ENCODE measurements around the gene FHAD1. TPM values are rescaled to one million over a fixed set of nuclear protein-coding genes. Genes with fewer than 3 reads are reported as not detected.

FHAD1 gene
- total RNA-seq, 1 experiment from 2014 or later, result 3.5 TPM

- TF ChIP-seq REST (IDR thresholded peaks at IDR 0.05; ENCODE audit: low read depth), result no peak
Measured at GRCh38 chr1:15282038-15282437, 35.0 kb downstream of the FHAD1 start (continued).

- Histone ChIP-seq H3K9me2 (ENCODE audit: insufficient read depth) (no peaks in the 10 kb centered on the region), H3K9ac (ENCODE audit: low read length) (no peak overlapping the region), H3K4me1 (ENCODE audit: control insufficient read depth in 1 of 2, insufficient read depth in 2 of 2, low read length in 2 of 2) (peaks cover 0 to 10% of the 10 kb centered on the region in 2 experiments; a peak in 1 of 4 replicates), H3K79me2 (ENCODE audit: insufficient read depth, low read length) (no peaks in the 10 kb centered on the region), H2AFZ (ENCODE audit: low read depth, low read length, poor library complexity, severe bottlenecking) (no peak overlapping the region), H3K4me3 (replicated peaks in 1 of 2; ENCODE audit: low read depth in 1 of 2, low read length in 2 of 2) (no peak overlapping the region), H3K4me2 (ENCODE audit: low read length) (no peak overlapping the region), H3K27me3 (ENCODE audit: insufficient read depth, low read length) (no peaks in the 10 kb centered on the region), H4K20me1 (ENCODE audit: insufficient read depth) (no peaks in the 10 kb centered on the region), H3K27ac (ENCODE audit: low read depth, low read length) (no peak overlapping the region), H3K36me3 (ENCODE audit: control insufficient read depth in 1 of 2, insufficient read depth in 2 of 2, low read length in 2 of 2) (no peaks in the 10 kb centered on the region), H3K9me3 (ENCODE audit: control insufficient read depth in 1 of 2, insufficient read depth in 1 of 2, low read depth in 1 of 2, low read length in 2 of 2) (no peaks in the 10 kb centered on the region)
- no TSS peak for BruUV-seq (replicated peaks)
- ChIA-PET CTCF (no interaction called here), RAD21 (ENCODE audit: low non-redundant PET in 1 of 2, low total read pairs in 2 of 2, uncharacterized antibody in 2 of 2, unreplicated experiment in 2 of 2) (no interaction called here), POLR2A (interaction anchor here (0.6 kb wide), 1 partner anchor 144 kb away, joined by 3 read pairs; no protein-coding TSS in a partner anchor)
- ATAC-seq (no peak), DNase-seq (ENCODE audit: low read depth, low spot score) (no peak)
- no peak for TF ChIP-seq POLR2A (IDR thresholded peaks at IDR 0.05; ENCODE audit: borderline replicate concordance, extremely low read depth, insufficient read depth, insufficient read length)
- no peak for TF ChIP-seq JUND (IDR thresholded peaks at IDR 0.05)
- TF ChIP-seq REST (IDR thresholded peaks at IDR 0.05; ENCODE audit: low read depth), result no peak
- no peak for TF ChIP-seq SRF (IDR thresholded peaks at IDR 0.05; ENCODE audit: low read depth)
- TF ChIP-seq EZH2phosphoT487 (IDR thresholded peaks at IDR 0.05; ENCODE audit: borderline replicate concordance), result no peak
- TF ChIP-seq ZNF274 (IDR thresholded peaks at IDR 0.05; ENCODE audit: low read depth, low read length), result no peak
- TF ChIP-seq ELF1 (IDR thresholded peaks at IDR 0.05; ENCODE audit: borderline replicate concordance, low read depth), result no peak
- no peak for TF ChIP-seq SP1 (IDR thresholded peaks at IDR 0.05; ENCODE audit: low read depth)
- TF ChIP-seq EZH2 (IDR thresholded peaks at IDR 0.05), result no peak
- TF ChIP-seq CTCF (IDR thresholded peaks at IDR 0.05 in 2 of 3, conservative IDR thresholded peaks at IDR 0.05 in 1 of 3; ENCODE audit: borderline replicate concordance in 1 of 3, insufficient read depth in 1 of 3, low read depth in 2 of 3, low read length in 2 of 3), result no peak
- TF ChIP-seq RAD21 (IDR thresholded peaks at IDR 0.05; ENCODE audit: low read depth), result no peak
- TF ChIP-seq ZBTB33 (IDR thresholded peaks at IDR 0.05; ENCODE audit: extremely low read depth, insufficient replicate concordance, low read length), result no peak
- intact Hi-C loops (cut with micrococcal nuclease), result no loop called here
Measured at GRCh38 chr1:15282810-15283474, 35.9 kb downstream of the FHAD1 start.

Data from HCT116 (cell line).